Measurements from ENCODE around the gene EPB41. TPM values are rescaled to one million over a fixed set of nuclear protein-coding genes. Genes with fewer than 3 reads are reported as not detected.

Gene EPB41
- total RNA-seq, 4 donors from 2014 or later = 16.7 to 30.8 (median 21.7) TPM

DNA sequence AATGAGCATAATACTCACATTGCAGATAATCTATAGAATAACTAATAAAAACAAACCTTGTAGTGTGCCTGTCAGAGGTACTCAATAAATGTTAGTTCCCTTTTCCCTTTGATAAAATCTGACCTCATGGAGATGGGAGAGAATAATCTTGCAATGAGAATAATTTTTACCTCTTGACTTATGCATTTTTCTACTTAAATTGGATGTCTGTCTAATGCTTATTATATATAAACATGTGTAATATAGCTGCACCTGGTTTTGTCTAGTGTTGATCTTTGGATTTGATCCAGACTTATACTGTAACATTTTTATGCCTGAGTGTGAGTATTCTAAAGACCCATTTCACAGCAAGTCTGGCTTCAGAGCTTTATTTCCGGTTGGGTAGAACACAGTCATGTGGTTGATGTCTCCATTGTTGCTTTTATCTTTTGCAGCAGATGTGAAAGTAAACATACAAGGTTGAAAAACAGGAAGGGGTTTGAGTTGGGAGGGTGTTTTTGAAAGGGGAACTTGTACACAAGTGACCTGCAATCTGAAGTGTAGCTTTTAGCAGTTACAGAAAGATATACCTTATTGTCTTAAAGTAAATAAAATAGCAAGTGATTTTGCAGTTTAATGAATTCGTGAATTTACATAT lies 12.4 kb downstream of the EPB41 start:
- Histone ChIP-seq H3K27ac (no peak overlapping the region), H3K27me3 (no peaks in the 10 kb centered on the region), H3K9me3 (no peaks in the 10 kb centered on the region), H3K4me1 (peaks cover 4 to 24% (median 11%) of the 10 kb centered on the region in 3 donors), H3K4me3 (no peak overlapping the region), H3K36me3 (no peaks in the 10 kb centered on the region)
- TF ChIP-seq POLR2AphosphoS5 (IDR thresholded peaks at IDR 0.05) = no peak
- TF ChIP-seq EP300 (IDR thresholded peaks at IDR 0.05) = no peak
- no peak for TF ChIP-seq POLR2A (IDR thresholded peaks at IDR 0.05)
- TF ChIP-seq, protein P1, sequence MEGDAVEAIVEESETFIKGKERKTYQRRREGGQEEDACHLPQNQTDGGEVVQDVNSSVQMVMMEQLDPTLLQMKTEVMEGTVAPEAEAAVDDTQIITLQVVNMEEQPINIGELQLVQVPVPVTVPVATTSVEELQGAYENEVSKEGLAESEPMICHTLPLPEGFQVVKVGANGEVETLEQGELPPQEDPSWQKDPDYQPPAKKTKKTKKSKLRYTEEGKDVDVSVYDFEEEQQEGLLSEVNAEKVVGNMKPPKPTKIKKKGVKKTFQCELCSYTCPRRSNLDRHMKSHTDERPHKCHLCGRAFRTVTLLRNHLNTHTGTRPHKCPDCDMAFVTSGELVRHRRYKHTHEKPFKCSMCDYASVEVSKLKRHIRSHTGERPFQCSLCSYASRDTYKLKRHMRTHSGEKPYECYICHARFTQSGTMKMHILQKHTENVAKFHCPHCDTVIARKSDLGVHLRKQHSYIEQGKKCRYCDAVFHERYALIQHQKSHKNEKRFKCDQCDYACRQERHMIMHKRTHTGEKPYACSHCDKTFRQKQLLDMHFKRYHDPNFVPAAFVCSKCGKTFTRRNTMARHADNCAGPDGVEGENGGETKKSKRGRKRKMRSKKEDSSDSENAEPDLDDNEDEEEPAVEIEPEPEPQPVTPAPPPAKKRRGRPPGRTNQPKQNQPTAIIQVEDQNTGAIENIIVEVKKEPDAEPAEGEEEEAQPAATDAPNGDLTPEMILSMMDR (IDR thresholded peaks at IDR 0.05) = no peak
- ATAC-seq = no peak
- WGBS, 2 donors (ENCODE audit: low coverage in 1 of 2) = 46 to 58% methylated on average over 1 to 2 of the region's 2 CpGs

DNA sequence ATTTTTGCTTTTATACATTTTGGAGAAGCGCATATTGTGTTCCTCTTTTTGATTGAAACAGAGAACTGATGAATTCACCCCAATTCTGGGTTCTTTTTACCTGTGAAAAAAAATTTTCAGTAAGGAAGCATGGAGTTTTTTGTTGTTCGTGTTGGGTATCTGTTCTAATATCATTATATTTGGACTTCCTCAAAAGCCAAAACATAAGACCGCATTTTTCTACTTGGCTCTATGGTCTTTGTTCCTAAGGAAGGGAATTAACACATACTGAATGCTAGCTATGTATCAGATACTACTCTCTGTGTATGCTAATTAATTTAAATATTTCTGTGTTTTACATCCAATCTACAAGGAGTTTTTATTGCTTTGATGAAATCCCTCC lies 12.9 kb downstream of the EPB41 start:
- H3K4me3 ChIP-seq = no peak overlapping the region

DNA sequence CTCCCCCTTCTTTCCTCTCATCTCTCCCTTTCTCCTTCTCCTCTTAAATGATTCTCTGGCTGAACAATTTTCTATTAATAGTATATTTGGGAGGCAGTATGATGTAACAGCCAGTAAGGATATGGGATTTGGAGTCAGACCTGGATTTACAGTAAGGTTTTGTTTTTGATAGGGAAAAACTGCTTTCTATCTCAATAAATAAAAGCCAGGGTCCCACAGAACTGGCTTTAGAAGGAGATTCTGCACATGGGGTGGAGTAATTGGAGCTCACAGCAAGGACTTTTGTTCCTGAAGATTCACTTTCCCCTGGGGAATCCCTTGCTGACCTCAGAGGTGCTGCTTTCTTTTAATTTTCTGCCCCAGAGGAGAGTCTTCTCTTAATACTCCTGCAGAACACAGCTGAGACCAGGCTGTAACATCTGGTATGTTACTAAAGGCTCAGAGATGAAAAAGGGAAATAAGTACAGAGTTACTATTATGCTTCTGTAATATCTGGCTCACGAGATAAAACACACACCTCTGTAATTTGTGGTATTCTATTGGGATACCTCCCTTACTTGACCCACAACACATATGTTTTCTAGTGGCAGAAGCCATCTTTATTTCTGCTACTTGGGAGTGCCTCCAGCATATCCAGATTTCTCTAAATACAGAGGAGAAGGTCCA lies 13.4 kb downstream of the EPB41 start:
- no peak overlapping the region for H3K4me3 ChIP-seq
- H3K9me3 ChIP-seq = no peaks in the 10 kb centered on the region
- H3K4me1 ChIP-seq = peaks cover 4 to 24% (median 11%) of the 10 kb centered on the region in 3 donors
- H3K27me3 ChIP-seq = no peaks in the 10 kb centered on the region
- TF ChIP-seq EP300 (IDR thresholded peaks at IDR 0.05) (no peak), POLR2A (IDR thresholded peaks at IDR 0.05) (no peak), POLR2AphosphoS5 (IDR thresholded peaks at IDR 0.05) (no peak)
- TF ChIP-seq, protein P1 (IDR thresholded peaks at IDR 0.05) = no peak
- no peak for ATAC-seq
- H3K27ac ChIP-seq = peak overlapping the region; percentile 5 to 49 (median 40)
- 0 to 36% methylated on average over 1 of the region's 1 CpG for WGBS, 2 donors (ENCODE audit: low coverage in 1 of 2)
- H3K36me3 ChIP-seq = no peaks in the 10 kb centered on the region

More for the DNA sequence above, 12.9 kb downstream of the EPB41 start:
- Histone ChIP-seq H3K27me3 (no peaks in the 10 kb centered on the region), H3K27ac (peak overlapping the region in 2 of 4 donors; percentile 5 to 49), H3K36me3 (no peaks in the 10 kb centered on the region), H3K4me1 (peaks cover 4 to 24% (median 11%) of the 10 kb centered on the region in 3 donors), H3K9me3 (no peaks in the 10 kb centered on the region)
- 62 to 71% methylated on average over 3 of the region's 3 CpGs for WGBS, 2 donors (ENCODE audit: low coverage in 1 of 2)
- no peak for ATAC-seq
- TF ChIP-seq POLR2AphosphoS5 (IDR thresholded peaks at IDR 0.05) = no peak
- TF ChIP-seq, protein P1 (IDR thresholded peaks at IDR 0.05) = no peak

DNA sequence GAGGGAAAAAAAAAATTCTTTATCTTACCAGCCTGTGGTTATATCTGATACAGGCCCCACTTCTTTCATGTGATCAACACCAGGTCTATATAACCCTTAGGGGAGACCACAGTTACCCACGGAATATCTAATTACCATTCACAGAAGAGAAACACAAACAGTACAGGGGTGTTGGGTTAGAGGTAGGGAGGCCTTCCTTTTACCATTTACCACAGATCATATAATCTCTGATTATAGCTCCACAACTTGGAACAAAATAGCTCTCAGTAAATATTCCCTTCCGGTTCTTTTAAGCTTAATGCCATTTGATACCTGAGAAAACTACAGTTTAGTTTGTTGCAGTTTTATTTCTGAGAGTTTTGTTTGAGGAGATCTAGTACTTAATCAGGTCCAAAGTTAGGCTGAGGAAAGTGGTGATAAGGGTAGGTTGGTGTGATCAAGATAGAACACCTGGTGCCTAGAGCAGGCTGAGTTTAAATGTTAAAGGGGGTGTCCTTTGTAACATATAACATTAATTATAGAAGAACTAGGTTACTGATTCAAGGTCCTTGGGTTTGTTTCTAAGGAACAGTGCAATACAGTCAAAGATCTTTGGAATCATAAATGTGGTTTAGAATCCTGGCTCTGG lies 14.1 kb downstream of the EPB41 start:
- Histone ChIP-seq H3K9me3 (no peaks in the 10 kb centered on the region), H3K27me3 (no peaks in the 10 kb centered on the region), H3K36me3 (no peaks in the 10 kb centered on the region), H3K27ac (peak overlapping the region in 3 of 4 donors; percentile 20 to 49 (median 45)), H3K4me3 (no peak overlapping the region), H3K4me1 (peaks cover 4 to 24% (median 11%) of the 10 kb centered on the region in 3 donors)
- ATAC-seq = no peak
- 29 to 83% methylated on average over 2 of the region's 2 CpGs for WGBS, 2 donors (ENCODE audit: low coverage in 1 of 2)
- TF ChIP-seq POLR2AphosphoS5 (IDR thresholded peaks at IDR 0.05) (no peak), EP300 (IDR thresholded peaks at IDR 0.05) (no peak), POLR2A (IDR thresholded peaks at IDR 0.05) (no peak)
- TF ChIP-seq, protein P1 (IDR thresholded peaks at IDR 0.05) = no peak
